Measurements from ENCODE around the gene MYF6.

MYF6 gene

GRCh38 chr12:80707830-80708258 lies 410 bp downstream of the MYF6 start:
- no peak for DNase-seq (ENCODE audit: extremely low read depth, low read depth)
- no peak for TF ChIP-seq CTCF (IDR thresholded peaks at IDR 0.05; ENCODE audit: low read depth, low read length)

DNA sequence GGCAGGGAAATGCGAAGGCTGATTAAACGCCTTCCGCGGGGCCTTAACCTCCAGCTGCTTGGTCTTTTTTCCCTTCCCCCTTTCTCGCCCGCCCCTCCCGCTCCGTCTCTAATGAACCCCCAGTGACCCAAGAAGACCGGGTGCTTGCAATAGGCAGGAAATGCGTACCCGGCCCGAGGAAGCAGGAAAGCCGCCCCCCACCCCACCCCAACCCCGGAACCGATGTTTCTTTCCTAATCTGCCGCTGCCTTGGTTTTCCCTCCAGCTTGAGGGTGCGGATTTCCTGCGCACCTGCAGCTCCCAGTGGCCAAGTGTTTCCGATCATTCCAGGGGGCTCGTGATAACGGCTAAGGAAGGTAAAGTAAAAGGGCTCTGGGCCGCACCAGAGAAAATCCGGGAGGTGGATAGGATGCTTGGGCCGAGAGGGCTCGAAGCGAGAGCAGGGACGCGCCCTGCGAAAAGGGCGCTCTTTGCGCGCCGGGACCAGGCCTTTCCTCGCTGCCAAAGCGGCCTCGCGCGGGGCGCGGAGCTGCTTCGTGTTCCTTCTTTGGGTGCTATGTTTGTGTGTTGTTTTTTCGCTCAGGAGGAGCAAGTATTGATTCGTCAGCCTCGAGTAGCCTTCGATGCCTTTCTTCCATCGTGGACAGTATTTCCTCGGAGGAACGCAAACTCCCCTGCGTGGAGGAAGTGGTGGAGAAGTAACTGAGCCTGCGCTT lies 983 bp downstream of the MYF6 start:
- DNase-seq (ENCODE audit: extremely low read depth, low read depth), result no peak
- no peak for TF ChIP-seq CTCF (IDR thresholded peaks at IDR 0.05; ENCODE audit: low read depth, low read length)

- TF ChIP-seq CTCF (IDR thresholded peaks at IDR 0.05; ENCODE audit: low read depth, low read length), result no peak
- DNase-seq (ENCODE audit: extremely low read depth, low read depth), result no peak
Measured at GRCh38 chr12:80708975-80709328, 1.5 kb downstream of the MYF6 start.

GRCh38 chr12:80709811-80710726 lies 2.6 kb downstream of the MYF6 start:
- TF ChIP-seq CTCF (IDR thresholded peaks at IDR 0.05; ENCODE audit: low read depth, low read length), result no peak
- DNase-seq (ENCODE audit: extremely low read depth, low read depth), result no peak

GRCh38 chr12:80710727-80711449 lies 3.5 kb downstream of the MYF6 start:
- no peak for DNase-seq (ENCODE audit: extremely low read depth, low read depth)
- TF ChIP-seq CTCF (IDR thresholded peaks at IDR 0.05; ENCODE audit: low read depth, low read length), result no peak

DNA sequence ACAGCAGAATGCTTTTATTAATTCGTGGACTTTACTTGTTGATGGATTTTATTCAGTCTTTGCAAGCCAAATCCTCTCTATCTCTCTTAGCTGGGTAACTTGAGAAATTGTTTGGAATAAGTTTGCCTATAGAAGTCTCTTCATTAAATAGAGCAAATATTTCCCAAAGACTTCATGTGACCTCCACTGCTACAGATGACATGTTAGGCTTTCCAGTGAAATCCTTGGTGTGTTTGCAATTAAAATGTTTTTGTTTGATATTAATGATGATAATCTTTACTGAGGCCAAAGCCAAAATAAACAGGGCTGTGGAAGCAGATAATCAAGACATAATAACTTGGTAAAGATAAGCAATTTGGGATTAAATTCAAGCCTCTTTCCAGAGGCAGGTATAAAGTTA lies 4.4 kb downstream of the MYF6 start:
- DNase-seq (ENCODE audit: extremely low read depth, low read depth), result no peak
- no peak for TF ChIP-seq CTCF (IDR thresholded peaks at IDR 0.05; ENCODE audit: low read depth, low read length)

All from AG09319 (cell line).